Cardiac muscle cell (in vitro differentiated cells and primary cell): ENCODE measurements around the gene LMAN1. TPM values are rescaled to one million over a fixed set of nuclear protein-coding genes. Genes with fewer than 3 reads are reported as not detected.

ENCODE experiments used
- DNase-seq, 2 donors: peaks; one replicate each; pipeline versions ENCODE4 v3.0.0 to v3.0.0-alpha.2; 2010 to 2017; ENCODE audit warnings: low read depth in 1 of 2, low spot score in 1 of 2
- H3K27ac ChIP-seq: fragments of 200-600 bp; sonication (generic); 2 replicates; pipeline ENCODE4 v1.5.1; 2016
- H3K27me3 ChIP-seq: fragments of 200-600 bp; sonication (generic); 2 replicates; pipeline ENCODE4 v1.6.0; 2016; ENCODE audit warnings: control low read depth
- H3K36me3 ChIP-seq: fragments of 200-600 bp; sonication (generic); 2 replicates; pipeline ENCODE4 v1.5.1; 2016; ENCODE audit warnings: control low read depth
- H3K4me1 ChIP-seq: fragments of 200-600 bp; sonication (generic); 2 replicates; pipeline ENCODE4 v1.8.1; 2017; ENCODE audit warnings: low read depth, mild to moderate bottlenecking, mixed run types
- H3K4me3 ChIP-seq: fragments of 200-600 bp; sonication (generic); 2 replicates; pipeline ENCODE4 v1.5.1; 2016; ENCODE audit warnings: mild to moderate bottlenecking
- H3K9me3 ChIP-seq: fragments of 200-600 bp; sonication (generic); 2 replicates; pipeline ENCODE4 v1.5.1; 2017; ENCODE audit warnings: low read depth, mild to moderate bottlenecking, control low read depth
- polyA plus RNA-seq: library from polyadenylated mRNA; unstranded; fragments of >200 nt; fragmentation: Nextera tagmentation; extraction: Ambion mirVana; gene quantifications from 2 replicates; pipeline ENCODE4 v1.2.1, GENCODE V29; 2016
- total RNA-seq: library from RNA; depleted of rRNA; stranded (reverse); fragments of >200 nt; gene quantifications from 2 replicates; pipeline ENCODE4 v1.2.3, GENCODE V29; 2016
- TF ChIP-seq, protein P1 (sequence below): IDR thresholded peaks from 2 replicates; pipeline ENCODE4 v1.5.1; 2012; ENCODE audit warnings: low read depth, mild to moderate bottlenecking, low read length

LMAN1 gene
- total and polyA plus RNA-seq, 2 experiments from 2014 or later, result 51.3 to 68.1 TPM

DNA sequence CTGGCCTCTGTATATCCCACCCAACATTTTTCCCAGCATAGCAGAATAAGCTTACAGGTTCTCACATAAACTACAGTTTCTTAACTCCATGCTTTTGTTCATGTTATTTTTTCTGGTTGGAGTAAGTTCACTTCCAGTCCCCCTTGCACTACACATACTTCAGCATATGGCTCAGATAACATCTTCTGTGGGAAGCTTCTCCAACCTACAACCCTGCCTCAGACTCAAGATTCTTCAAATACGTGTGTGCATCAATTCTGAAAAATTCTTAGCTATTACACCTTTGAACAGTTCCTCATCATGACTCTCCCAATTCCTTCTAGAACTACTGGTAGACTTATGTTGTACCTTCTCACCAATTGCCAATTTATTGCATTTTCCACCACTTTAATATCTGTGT lies 33.1 kb downstream of the LMAN1 start:
- Histone ChIP-seq H3K4me3 (no peak overlapping the region), H3K27me3 (no peaks in the 10 kb centered on the region), H3K4me1 (no peaks in the 10 kb centered on the region), H3K27ac (no peak overlapping the region), H3K36me3 (peaks cover 44% of the 10 kb centered on the region), H3K9me3 (no peaks in the 10 kb centered on the region)
- DNase-seq, result no peak
- TF ChIP-seq, protein P1, sequence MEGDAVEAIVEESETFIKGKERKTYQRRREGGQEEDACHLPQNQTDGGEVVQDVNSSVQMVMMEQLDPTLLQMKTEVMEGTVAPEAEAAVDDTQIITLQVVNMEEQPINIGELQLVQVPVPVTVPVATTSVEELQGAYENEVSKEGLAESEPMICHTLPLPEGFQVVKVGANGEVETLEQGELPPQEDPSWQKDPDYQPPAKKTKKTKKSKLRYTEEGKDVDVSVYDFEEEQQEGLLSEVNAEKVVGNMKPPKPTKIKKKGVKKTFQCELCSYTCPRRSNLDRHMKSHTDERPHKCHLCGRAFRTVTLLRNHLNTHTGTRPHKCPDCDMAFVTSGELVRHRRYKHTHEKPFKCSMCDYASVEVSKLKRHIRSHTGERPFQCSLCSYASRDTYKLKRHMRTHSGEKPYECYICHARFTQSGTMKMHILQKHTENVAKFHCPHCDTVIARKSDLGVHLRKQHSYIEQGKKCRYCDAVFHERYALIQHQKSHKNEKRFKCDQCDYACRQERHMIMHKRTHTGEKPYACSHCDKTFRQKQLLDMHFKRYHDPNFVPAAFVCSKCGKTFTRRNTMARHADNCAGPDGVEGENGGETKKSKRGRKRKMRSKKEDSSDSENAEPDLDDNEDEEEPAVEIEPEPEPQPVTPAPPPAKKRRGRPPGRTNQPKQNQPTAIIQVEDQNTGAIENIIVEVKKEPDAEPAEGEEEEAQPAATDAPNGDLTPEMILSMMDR, result no peak

DNA sequence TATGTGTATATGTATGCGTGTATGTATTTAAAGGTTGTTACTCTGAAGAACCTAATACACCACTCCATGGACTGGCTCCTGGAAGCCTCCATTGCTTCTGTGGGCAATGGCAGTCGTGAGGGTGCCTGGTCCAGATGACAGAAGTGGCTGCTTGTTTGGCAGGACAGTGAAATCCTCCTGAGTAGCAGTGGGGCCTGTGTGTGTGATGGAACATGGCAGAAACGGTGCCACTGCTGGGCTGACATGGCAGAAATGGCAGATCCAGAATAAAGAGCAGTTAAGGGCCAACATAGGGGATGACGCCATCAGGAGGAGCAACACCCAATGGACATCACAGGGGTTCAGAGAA lies 34.5 kb downstream of the LMAN1 start:
- H3K4me3 ChIP-seq, result no peak overlapping the region
- TF ChIP-seq, protein P1, result no peak
- no peaks in the 10 kb centered on the region for H3K27me3 ChIP-seq
- no peaks in the 10 kb centered on the region for H3K9me3 ChIP-seq
- no peak for DNase-seq
- no peaks in the 10 kb centered on the region for H3K4me1 ChIP-seq
- no peak overlapping the region for H3K27ac ChIP-seq
- peaks cover 32% of the 10 kb centered on the region for H3K36me3 ChIP-seq

DNA sequence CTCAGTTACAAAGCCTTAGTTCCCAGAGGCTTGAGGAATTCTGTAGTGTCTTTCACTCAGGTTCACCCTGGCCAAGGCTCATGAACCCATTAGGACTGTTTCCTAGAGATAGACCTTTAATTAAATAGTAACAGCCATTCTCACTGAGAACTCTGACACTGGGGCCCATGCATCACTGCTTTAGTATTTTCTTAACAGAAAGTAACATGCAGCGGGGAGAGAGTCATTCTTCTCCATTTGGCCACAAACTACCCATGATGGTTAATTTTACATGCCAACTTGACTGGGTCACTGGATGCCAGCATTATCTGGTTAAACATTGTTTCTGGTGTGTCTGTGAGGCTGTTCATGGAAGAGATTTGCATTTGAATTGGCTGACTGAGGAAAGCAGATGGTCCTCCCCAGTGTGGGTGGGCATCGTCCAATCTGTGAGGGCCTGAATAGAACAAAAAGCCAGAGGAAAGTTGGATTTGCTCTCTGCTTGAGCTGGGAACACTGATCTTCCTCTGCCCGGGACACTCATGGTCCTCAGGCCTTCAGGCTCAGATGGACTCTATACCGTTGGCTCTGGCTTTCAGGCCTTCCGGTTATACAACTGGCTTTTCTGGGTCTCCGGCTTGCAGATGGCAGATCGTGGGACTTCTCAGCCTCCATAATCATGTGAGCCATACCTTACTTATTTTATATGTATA lies 35.0 kb downstream of the LMAN1 start:
- Histone ChIP-seq H3K27me3 (peaks cover under 1% of the 10 kb centered on the region), H3K27ac (no peak overlapping the region), H3K4me3 (no peak overlapping the region), H3K36me3 (peaks cover 26% of the 10 kb centered on the region), H3K4me1 (no peaks in the 10 kb centered on the region), H3K9me3 (no peaks in the 10 kb centered on the region)
- no peak for DNase-seq
- TF ChIP-seq, protein P1, result no peak

DNA sequence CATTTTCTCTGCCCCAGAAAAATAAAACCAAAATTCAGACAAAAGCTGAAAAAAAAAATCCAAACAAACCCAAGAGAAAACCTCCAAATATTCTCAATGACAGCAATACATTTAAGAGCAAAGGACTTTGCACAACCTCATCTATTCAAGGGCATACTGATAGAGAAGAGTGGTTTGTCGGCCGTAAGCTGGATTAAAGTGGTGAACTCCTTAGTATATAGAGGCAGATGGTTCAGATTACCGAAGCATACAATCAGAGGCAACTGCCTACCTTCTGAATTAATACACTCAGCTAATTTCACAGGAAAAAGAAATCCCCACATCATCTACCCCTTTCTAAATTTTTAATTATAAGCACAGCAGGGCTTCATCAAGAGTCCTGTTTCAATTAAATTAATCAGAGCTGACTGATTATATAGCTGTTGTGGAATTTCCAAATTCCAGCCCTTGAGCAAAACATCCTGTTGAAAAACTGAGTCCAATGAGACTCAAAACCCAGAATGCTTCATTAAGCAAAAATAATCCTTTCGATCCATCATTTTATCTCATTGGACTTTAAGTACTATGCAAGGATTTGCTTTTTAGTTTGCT lies 40.5 kb downstream of the LMAN1 start, which contains the start of gene CPLX4:
CPLX4 (minus strand) TSS at position 190 of the 591 bp plus-strand sequence; CDS start at position 3, 187 bp downstream.
- H3K4me1 ChIP-seq, result no peaks in the 10 kb centered on the region
- TF ChIP-seq, protein P1, result no peak
- H3K27ac ChIP-seq, result no peak within 1 kb of the TSS
- peaks cover 19% of the 10 kb centered on the region for H3K27me3 ChIP-seq
- no peak within 1 kb of the TSS for H3K4me3 ChIP-seq
- H3K9me3 ChIP-seq, result no peaks in the 10 kb centered on the region
- DNase-seq, result no peak
- no peaks in the 10 kb centered on the region for H3K36me3 ChIP-seq

DNA sequence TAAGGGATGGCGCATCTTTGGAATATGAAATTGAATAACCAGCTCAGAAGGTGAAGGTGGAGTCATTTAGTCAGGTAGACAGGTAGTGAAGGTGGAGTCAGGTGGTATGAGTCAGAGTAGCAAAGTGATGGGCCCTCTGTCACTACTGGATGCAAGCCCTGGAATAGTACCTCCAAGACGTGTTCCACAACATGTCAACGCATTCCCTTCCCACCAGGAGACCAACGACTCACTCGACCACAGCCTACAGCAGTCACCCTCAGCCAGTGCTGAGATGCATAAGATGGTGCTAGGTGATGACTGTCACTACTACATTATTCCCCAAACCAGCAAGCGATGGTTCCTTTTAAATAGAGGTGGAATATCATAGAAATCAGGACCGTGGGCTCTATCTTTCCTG lies 47.4 kb downstream of the LMAN1 start:
- Histone ChIP-seq H3K9me3 (no peaks in the 10 kb centered on the region), H3K4me1 (no peaks in the 10 kb centered on the region), H3K4me3 (no peak overlapping the region), H3K27me3 (peaks cover 47% of the 10 kb centered on the region), H3K27ac (no peak overlapping the region), H3K36me3 (no peaks in the 10 kb centered on the region)
- no peak for DNase-seq
- TF ChIP-seq, protein P1, result no peak
